Measurements from ENCODE around the gene SIL1.

Gene SIL1

DNA sequence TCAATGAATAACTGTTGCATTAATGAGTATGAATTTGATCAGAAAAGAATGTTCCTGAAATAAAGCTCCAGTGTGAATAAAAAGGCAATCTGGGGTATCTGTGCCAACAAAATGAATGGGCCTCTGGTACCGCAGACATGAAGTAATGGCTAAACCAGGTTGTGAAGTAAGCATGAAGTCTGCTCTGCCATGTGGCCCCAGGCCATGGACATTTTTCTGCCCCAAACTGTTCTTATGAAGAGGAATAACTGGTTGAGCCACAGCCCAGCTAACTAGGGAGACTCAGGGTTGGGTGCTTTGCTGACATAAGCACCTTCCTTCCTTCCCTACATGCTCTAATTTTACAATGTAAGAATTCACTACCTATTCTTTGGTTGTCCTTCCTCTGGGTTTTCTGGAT lies 175.6 kb downstream of the SIL1 start:
- CTCF ChIA-PET = interaction anchor here (0.7 to 1.1 kb wide), 2 partner anchors 203 to 240 kb away, joined by 3 read pairs; no protein-coding TSS in a partner anchor
- POLR2A ChIA-PET = no interaction called here

DNA sequence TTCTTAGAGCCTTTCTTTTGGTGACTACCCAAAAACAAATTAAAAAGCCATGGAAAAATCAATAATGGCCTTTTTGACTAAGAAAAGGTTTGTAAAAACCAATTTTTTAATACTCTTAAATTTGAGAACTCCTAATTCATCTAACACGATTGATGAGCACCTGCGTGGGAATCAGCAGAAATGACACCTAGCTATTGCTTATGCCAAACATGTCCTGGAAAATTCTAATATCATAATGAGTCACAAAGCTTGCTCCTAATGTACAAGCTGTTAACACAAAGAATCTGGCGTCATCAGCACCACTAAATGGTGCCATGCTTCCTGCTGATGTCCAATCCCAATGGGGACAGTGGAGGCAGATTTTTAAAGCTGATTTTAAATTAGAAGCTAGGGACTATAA lies 176.8 kb downstream of the SIL1 start:
- ChIA-PET CTCF (no interaction called here), POLR2A (no interaction called here)
- TF ChIP-seq FOXM1 (IDR thresholded peaks at IDR 0.05; ENCODE audit: borderline replicate concordance) (no peak), NFRKB (IDR thresholded peaks at IDR 0.05) (no peak)
- no peak for DNase-seq (ENCODE audit: extremely low spot score)

More for the DNA sequence above, 175.6 kb downstream of the SIL1 start:
- no peak for DNase-seq (ENCODE audit: extremely low spot score)
- TF ChIP-seq HDGF (IDR thresholded peaks at IDR 0.05; ENCODE audit: borderline replicate concordance) (no peak), NFRKB (IDR thresholded peaks at IDR 0.05) (no peak)

DNA sequence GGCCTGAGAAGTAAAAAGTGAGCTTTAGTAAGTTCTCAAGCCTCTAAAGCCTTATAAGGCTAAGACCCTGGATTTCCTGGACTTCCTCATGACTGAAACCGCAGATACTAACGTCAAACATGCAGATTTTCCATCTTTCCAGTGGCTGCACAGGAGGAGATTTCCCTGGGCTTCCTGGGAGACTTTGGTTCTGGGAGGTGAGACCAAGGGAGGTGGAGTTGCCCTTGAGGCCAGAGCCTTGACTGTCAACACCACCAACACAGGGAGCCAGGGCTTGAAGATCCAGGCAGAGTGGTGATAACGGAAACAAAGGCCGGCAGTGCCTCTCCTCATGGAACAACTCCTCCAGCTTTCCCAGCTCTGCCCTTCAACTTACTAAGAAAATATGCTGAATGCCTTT lies 178.3 kb downstream of the SIL1 start:
- CTCF ChIA-PET = no interaction called here
- POLR2A ChIA-PET = no interaction called here
- no peak for DNase-seq (ENCODE audit: extremely low spot score)
- TF ChIP-seq FOXK2 (IDR thresholded peaks at IDR 0.05) (no peak), L3MBTL2 (conservative IDR thresholded peaks at IDR 0.05) (no peak), SUZ12 (IDR thresholded peaks at IDR 0.05) (no peak), FOXM1 (IDR thresholded peaks at IDR 0.05; ENCODE audit: borderline replicate concordance) (no peak), ELF4 (IDR thresholded peaks at IDR 0.05) (no peak), CTBP1 (IDR thresholded peaks at IDR 0.05; ENCODE audit: borderline replicate concordance) (no peak), ARNT (IDR thresholded peaks at IDR 0.05) (no peak), BHLHE40 (IDR thresholded peaks at IDR 0.05; ENCODE audit: borderline replicate concordance) (no peak), HDGF (IDR thresholded peaks at IDR 0.05; ENCODE audit: borderline replicate concordance) (no peak), NFRKB (IDR thresholded peaks at IDR 0.05) (no peak), TARDBP (IDR thresholded peaks at IDR 0.05) (no peak), SP1 (IDR thresholded peaks at IDR 0.05) (no peak), ZNF384 (IDR thresholded peaks at IDR 0.05) (no peak), FOXA1 (IDR thresholded peaks at IDR 0.05) (no peak), LEF1 (IDR thresholded peaks at IDR 0.05; ENCODE audit: borderline replicate concordance) (no peak)
- TF ChIP-seq, protein P1, sequence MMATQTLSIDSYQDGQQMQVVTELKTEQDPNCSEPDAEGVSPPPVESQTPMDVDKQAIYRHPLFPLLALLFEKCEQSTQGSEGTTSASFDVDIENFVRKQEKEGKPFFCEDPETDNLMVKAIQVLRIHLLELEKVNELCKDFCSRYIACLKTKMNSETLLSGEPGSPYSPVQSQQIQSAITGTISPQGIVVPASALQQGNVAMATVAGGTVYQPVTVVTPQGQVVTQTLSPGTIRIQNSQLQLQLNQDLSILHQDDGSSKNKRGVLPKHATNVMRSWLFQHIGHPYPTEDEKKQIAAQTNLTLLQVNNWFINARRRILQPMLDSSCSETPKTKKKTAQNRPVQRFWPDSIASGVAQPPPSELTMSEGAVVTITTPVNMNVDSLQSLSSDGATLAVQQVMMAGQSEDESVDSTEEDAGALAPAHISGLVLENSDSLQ (IDR thresholded peaks at IDR 0.05) = no peak

DNA sequence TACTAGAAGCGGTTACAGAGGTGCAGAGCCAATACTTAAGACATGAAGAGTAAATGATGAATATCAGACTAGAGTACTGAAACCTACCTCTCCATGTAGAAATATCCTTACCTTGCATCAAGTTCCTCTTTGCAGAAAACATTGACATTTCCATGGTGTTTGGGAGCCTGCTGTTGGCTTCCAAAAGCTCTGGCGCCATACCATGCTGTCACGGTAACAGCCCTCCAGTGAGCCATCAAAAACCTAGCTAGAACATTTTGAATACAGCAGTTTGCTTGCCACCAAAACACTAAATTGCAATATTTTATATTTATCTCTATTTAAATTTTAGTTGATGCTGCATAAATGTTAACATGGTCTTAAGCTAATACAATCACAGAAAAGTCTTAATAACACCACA lies 179.0 kb downstream of the SIL1 start:
- ChIA-PET POLR2A (no interaction called here), CTCF (interaction anchor here (0.6 kb wide), 1 partner anchor 341 kb away, joined by 5 read pairs; no protein-coding TSS in a partner anchor)
- DNase-seq (ENCODE audit: extremely low spot score) = no peak
- TF ChIP-seq ZNF384 (IDR thresholded peaks at IDR 0.05) (no peak), FOXA1 (IDR thresholded peaks at IDR 0.05) (no peak), LEF1 (IDR thresholded peaks at IDR 0.05; ENCODE audit: borderline replicate concordance) (no peak), L3MBTL2 (conservative IDR thresholded peaks at IDR 0.05) (no peak), HDGF (IDR thresholded peaks at IDR 0.05; ENCODE audit: borderline replicate concordance) (no peak), SUZ12 (IDR thresholded peaks at IDR 0.05) (no peak)
- TF ChIP-seq, protein P1 (IDR thresholded peaks at IDR 0.05) = no peak

DNA sequence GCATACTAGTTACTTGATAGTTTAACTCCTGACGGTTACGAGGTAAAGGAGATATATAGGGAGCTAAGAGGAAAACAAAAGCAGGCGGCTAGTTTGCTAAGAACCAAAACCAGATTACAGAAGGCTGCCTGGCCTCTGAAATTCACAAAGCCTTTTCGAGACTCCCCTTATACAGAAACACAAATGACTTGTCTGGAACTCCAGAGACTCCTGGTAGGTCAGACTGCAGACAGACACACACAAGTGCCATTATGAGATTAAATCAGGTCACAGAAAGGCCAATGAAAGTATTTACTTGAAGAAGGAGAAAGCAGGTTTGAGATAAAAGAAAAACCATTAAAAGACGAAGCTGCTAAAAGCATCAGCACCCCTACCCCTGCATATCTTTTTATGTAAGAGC lies 180.5 kb downstream of the SIL1 start:
- no peak for TF ChIP-seq ARNT (IDR thresholded peaks at IDR 0.05)
- TF ChIP-seq NFRKB (IDR thresholded peaks at IDR 0.05) = no peak
- TF ChIP-seq ELF4 (IDR thresholded peaks at IDR 0.05) = no peak
- no peak for TF ChIP-seq ZNF384 (IDR thresholded peaks at IDR 0.05)
- no peak for TF ChIP-seq CTBP1 (IDR thresholded peaks at IDR 0.05; ENCODE audit: borderline replicate concordance)
- TF ChIP-seq, protein P1 (IDR thresholded peaks at IDR 0.05) = no peak
- TF ChIP-seq FOXK2 (IDR thresholded peaks at IDR 0.05) = no peak
- no peak for TF ChIP-seq TARDBP (IDR thresholded peaks at IDR 0.05)
- no peak for TF ChIP-seq SP1 (IDR thresholded peaks at IDR 0.05)
- TF ChIP-seq FOXA1 (IDR thresholded peaks at IDR 0.05) = no peak
- TF ChIP-seq FOXM1 (IDR thresholded peaks at IDR 0.05; ENCODE audit: borderline replicate concordance) = no peak
- TF ChIP-seq BHLHE40 (IDR thresholded peaks at IDR 0.05; ENCODE audit: borderline replicate concordance) = no peak
- TF ChIP-seq HDGF (IDR thresholded peaks at IDR 0.05; ENCODE audit: borderline replicate concordance) = no peak
- TF ChIP-seq LEF1 (IDR thresholded peaks at IDR 0.05; ENCODE audit: borderline replicate concordance) = no peak
- TF ChIP-seq L3MBTL2 (conservative IDR thresholded peaks at IDR 0.05) = no peak
- no peak for TF ChIP-seq SUZ12 (IDR thresholded peaks at IDR 0.05)
- ChIA-PET POLR2A (no interaction called here), CTCF (no interaction called here)
- DNase-seq (ENCODE audit: extremely low spot score) = no peak

DNA sequence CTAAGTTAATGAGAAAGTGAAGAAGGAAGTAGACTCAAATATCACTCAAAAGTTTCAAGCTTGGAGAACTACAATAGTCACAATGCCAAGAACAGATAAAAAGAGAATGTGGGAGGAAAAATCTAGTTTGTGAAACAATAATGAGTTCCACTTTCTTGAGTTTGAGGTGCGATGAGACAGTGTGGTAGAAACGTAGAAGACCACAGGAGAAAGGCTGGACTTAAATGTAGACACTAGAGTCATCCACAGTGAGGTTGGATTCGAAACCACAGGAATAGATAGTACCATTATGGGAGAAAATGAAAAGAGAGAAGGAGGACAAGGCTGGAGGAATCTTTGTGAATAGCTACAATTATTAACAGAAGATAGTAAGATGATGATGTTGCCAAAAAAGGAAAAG lies 182.0 kb downstream of the SIL1 start:
- DNase-seq (ENCODE audit: extremely low spot score) = no peak
- POLR2A ChIA-PET = no interaction called here
- CTCF ChIA-PET = no interaction called here
- TF ChIP-seq ARNT (IDR thresholded peaks at IDR 0.05) = no peak

DNA sequence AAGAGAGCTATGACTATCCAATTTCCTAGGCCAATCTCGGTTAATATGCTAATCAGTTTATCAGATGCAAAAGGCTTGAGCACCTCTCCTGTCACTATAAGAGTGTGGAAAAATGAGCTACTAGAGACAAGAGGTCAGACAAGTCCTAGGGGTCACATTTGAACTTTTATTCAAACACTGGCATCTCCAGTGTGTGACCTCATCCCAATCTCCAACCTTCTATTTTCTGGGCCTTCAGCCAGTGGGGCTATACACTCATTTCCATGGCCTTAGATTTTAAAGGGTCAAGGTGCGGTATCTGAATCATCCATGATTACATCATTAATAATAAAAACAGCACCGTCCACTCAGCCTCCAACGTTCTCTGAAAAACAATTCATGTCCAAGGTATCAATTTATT lies 183.4 kb downstream of the SIL1 start:
- DNase-seq (ENCODE audit: extremely low spot score) = no peak
- CTCF ChIA-PET = no interaction called here
- POLR2A ChIA-PET = no interaction called here
- TF ChIP-seq ELF4 (IDR thresholded peaks at IDR 0.05) = no peak
- no peak for TF ChIP-seq LEF1 (IDR thresholded peaks at IDR 0.05; ENCODE audit: borderline replicate concordance)
- no peak for TF ChIP-seq SP1 (IDR thresholded peaks at IDR 0.05)
- no peak for TF ChIP-seq NFRKB (IDR thresholded peaks at IDR 0.05)
- no peak for TF ChIP-seq HDGF (IDR thresholded peaks at IDR 0.05; ENCODE audit: borderline replicate concordance)
- TF ChIP-seq FOXA1 (IDR thresholded peaks at IDR 0.05) = no peak
- TF ChIP-seq FOXM1 (IDR thresholded peaks at IDR 0.05; ENCODE audit: borderline replicate concordance) = no peak
- TF ChIP-seq ARNT (IDR thresholded peaks at IDR 0.05) = no peak
- TF ChIP-seq BHLHE40 (IDR thresholded peaks at IDR 0.05; ENCODE audit: borderline replicate concordance) = no peak
- TF ChIP-seq FOXK2 (IDR thresholded peaks at IDR 0.05) = no peak
- no peak for TF ChIP-seq ZNF384 (IDR thresholded peaks at IDR 0.05)
- TF ChIP-seq, protein P1 (IDR thresholded peaks at IDR 0.05) = no peak
- no peak for TF ChIP-seq CTBP1 (IDR thresholded peaks at IDR 0.05; ENCODE audit: borderline replicate concordance)
- no peak for TF ChIP-seq L3MBTL2 (conservative IDR thresholded peaks at IDR 0.05)
- TF ChIP-seq TARDBP (IDR thresholded peaks at IDR 0.05) = no peak
- no peak for TF ChIP-seq SUZ12 (IDR thresholded peaks at IDR 0.05)

Data from HEK293T (cell line).